HG03378 (cell line): ENCODE measurements around the gene PLGRKT.
"Not testable (repeated sequence)": the region's sequence is repeated elsewhere in the genome, so short reads cannot be mapped to it uniquely, and the experiment has no call there.

Source experiments
- ATAC-seq: cut with Tn5 transposase; IDR thresholded peaks from one replicate; pipeline ENCODE4 v1.9.1; 2021; ENCODE audit warnings: mild to moderate bottlenecking, moderate library complexity; ENCODE audit not compliant: unreplicated experiment

Gene PLGRKT

DNA sequence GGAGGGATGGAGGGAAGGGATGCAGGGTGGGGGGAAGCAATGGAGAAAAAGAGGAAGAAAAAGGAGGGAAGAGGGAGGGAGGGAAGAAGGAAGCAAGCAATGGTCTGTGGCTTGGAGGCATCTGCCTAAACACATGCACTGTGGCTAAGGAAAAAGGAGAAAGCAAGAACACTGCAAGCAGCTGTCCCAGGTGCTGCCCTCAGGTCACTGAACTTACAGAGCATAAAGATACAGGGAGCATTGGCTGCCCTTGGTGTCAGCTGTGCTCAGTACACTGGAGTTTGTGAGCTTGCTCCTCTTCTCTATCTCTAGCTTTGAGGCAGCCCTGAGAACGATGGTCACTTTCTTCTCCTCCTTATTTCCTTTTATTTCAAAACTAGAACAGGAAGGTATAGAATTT, 116.1 kb downstream of the PLGRKT start:
- ATAC-seq: not testable (repeated sequence)

- ATAC-seq: no peak
These were observed 116.7 kb downstream of the PLGRKT start for GRCh38 chr9:5321058-5321457.

GRCh38 chr9:5316406-5316805, 121.3 kb downstream of the PLGRKT start:
- ATAC-seq: not testable (repeated sequence)

DNA sequence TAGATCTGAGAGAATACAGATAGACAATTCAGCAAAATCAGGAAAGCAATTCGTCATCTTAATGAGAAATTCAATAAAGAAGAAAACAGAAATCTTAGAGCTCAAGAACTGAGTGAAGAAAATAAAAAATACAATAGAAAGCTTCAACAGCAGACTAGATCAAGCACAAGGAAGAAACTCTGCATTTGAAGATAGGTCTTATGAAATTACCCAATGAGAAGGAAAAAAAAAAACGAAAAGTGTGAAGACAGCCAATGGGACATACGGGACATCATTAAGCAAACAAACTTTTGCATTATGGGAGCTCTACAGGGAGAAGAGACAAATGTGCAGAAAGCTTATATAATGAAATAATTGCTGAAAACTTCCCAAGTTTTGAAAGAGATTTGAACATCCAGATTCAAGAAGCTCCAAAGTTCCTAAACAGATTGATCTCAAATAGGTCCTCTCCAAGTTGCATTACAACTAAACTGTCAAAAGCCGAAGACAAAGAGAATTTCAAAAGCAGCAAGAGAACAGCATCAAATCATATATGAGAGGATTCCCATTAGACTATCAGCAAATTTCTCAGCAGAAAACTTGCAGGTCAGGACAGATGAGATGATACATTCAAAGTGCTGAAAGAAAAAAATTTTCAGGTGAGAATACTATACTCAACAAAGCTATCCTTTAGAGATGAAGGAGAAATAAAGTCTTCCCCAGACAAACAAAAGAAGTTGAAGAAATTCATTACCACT, 122.4 kb downstream of the PLGRKT start:
- ATAC-seq: no peak

DNA sequence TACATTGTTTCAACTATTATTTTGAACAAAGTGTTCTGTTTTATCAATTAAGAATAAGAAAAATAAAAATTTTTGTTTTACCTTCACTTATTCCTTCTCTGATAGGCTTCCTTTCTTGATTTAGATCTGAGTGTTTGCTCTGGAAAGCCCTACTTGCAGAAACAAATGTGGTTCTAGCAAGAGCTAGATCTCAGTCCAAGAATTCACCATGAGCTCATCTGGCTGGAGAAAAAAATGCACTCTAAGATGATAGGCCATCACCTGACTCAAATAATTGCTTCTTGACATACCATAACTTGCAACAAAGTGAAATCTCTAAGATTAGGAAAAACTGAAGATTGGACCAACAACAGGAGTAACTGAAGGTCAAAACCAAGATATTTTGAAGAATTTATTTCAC, 126.9 kb downstream of the PLGRKT start:
- no peak for ATAC-seq
